ENCODE measurements around the gene CALML5. TPM values are rescaled to one million over a fixed set of nuclear protein-coding genes. Genes with fewer than 3 reads are reported as not detected.

Gene CALML5
- total RNA-seq, 1 experiment from 2014 or later, result not detected

GRCh38 chr10:5534880-5535856, 35.8 kb upstream of the CALML5 start:
- in situ Hi-C loops (cut with HindIII; ENCODE audit: low pct_unique_long_range_greater_than_20kb, low sequenced_read_pairs), result no loop called here
- DNase-seq (ENCODE audit: low read depth, low spot score), result no peak

- in situ Hi-C loops (cut with HindIII; ENCODE audit: low pct_unique_long_range_greater_than_20kb, low sequenced_read_pairs), result no loop called here
- DNase-seq (ENCODE audit: low read depth, low spot score), result no peak
Measured at GRCh38 chr10:5534051-5534821, 34.9 kb upstream of the CALML5 start.

DNA sequence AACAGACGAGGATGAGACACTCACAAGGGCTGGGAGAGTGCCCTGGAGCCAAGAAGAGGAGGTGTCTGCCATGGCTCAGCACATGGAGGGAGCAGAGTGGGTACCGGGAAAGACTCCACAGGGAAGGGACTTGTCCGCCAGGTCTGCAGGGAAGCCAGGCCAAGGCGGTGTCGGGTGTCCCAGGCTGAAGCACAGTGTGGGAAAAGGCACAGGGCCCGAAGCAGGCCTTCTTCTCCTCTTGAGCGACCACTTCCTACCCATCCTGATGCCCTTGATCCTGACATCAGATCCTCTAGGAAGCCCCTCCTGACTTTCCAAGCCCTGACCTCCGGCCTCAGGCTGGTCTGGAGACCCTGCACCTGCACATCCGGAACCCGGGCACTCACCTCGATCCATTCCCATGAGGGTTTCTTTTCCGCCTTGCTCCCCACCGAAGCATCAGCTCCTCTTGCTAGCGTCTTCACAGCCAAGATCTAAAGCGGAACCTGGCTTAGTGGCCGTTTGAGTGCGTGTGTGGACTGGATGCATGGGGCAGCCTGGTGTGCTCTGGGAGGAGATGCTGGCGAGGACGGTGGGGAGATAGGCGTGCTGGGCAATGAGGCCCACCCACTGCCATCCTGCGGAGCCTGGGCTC, 33.8 kb upstream of the CALML5 start:
- in situ Hi-C loops (cut with HindIII; ENCODE audit: low pct_unique_long_range_greater_than_20kb, low sequenced_read_pairs), result no loop called here

DNA sequence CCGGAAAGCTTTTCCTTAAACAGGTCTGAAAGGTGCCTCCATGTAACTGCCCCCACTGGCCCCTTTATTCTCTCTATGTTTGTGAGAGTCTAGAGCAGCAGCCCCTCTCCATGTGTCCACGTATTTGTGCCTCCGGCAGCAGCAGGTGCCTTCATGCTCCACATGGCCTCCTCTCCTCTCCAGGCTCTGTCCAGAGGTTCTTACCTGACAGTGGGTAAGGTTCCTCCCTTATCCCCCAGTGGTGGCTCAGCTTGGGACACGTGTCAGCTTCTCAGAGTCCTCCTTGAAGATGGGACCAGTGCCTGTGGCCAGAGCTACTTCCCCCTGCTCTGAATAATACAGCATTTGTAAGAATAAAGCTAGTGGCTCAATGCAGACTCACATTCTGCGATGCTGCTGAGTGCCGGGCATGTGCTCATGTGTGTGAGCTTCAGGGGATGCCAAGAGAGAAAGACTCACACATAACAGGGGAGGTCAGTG, 33.3 kb upstream of the CALML5 start:
- in situ Hi-C loops (cut with HindIII; ENCODE audit: low pct_unique_long_range_greater_than_20kb, low sequenced_read_pairs), result no loop called here
- DNase-seq (ENCODE audit: low read depth, low spot score), result no peak

More for the DNA sequence above, 33.8 kb upstream of the CALML5 start:
- DNase-seq (ENCODE audit: low read depth, low spot score), result no peak

- in situ Hi-C loops (cut with HindIII; ENCODE audit: low pct_unique_long_range_greater_than_20kb, low sequenced_read_pairs), result no loop called here
- DNase-seq (ENCODE audit: low read depth, low spot score), result no peak
Measured at GRCh38 chr10:5532307-5532605, 32.9 kb upstream of the CALML5 start.

DNA sequence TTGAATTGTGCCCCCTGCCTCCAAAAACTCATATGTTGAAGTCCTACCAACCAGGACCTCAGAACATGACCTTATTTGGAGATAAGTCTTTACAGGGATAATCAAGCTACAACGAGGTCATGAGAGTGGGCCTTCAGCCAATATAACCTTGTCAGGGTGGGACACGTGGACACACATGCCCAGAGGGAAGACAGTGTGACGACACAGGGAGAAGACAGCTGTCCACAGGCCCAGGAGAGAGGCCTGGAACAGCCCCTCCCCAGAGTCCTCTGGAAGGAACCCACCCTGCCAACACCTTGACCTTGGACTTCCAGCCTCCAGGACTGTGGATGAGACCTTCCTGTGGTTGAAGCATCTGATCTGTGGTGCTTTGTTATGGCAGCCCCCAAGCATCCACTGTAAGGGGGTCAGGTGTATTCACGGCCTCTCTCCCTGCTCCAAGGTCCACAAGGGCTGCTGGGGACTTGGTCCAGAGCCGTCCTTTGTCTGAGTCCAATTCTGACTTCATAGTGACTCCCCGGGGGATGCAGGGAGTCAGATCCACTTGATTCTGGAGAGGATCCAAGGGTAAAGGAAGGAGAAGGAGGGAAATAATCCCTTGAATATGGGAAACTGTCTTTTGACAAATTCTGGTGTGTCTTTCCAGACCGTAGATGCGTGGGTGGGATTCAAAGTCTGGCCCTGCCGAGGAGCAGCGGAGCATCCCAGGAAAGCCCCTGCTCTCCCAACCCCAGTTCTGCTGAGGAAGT, 32.4 kb upstream of the CALML5 start:
- no peak for DNase-seq (ENCODE audit: low read depth, low spot score)
- in situ Hi-C loops (cut with HindIII; ENCODE audit: low pct_unique_long_range_greater_than_20kb, low sequenced_read_pairs), result no loop called here

DNA sequence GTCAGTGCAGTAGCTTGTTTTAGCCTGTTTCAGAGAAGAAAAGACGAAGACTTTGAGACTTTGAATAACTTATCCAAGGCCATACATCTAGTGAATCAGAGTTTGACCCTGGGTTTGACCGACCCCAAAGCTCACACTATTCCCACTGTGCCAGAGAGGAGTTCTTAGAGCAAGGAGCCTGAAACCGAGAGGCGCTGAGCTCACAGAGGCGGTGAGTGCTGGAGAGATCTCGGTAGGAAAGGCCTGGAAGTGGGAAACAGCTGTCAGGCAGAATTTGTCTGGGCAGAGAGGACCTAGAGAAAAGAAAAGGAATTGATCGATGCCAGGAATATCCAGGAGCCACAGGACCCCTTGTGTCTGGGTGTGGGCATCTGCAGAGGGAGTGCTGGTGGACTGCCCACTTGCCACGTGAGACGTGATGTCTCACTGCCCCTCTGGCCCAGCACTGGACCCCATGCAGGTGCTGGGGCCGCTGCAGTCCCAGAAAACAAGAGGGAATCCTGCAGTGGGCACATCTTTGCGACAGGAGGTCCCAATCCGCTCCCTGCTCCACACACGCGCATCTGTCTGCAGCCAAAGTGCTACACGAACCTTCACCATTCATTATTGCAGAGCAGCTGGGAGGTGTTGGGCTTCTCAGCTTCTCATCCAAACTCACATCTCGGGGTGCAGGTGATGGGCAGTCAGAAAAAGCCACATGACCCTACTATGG, 31.6 kb upstream of the CALML5 start:
- no peak for DNase-seq (ENCODE audit: low read depth, low spot score)
- in situ Hi-C loops (cut with HindIII; ENCODE audit: low pct_unique_long_range_greater_than_20kb, low sequenced_read_pairs), result no loop called here

DNA sequence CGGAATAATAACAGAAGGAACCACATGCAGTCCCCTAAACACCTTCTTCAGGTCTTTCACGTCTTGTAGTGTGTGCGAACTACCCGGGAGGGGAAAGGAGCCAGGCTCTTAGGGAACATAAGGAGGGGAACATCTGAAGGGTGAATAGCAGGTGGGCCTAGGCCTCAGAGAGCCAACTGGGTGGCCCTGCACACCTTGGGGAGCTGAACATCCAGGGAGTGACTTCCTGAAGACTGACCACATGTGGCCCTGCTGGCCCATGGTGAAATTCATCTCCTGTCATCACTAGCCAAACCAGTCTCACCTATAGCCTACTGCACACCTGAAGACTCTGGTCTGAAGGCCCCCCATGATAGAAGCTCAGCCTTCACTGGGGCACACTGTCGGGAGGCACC, 31.0 kb upstream of the CALML5 start:
- no peak for DNase-seq (ENCODE audit: low read depth, low spot score)
- in situ Hi-C loops (cut with HindIII; ENCODE audit: low pct_unique_long_range_greater_than_20kb, low sequenced_read_pairs), result no loop called here

DNA sequence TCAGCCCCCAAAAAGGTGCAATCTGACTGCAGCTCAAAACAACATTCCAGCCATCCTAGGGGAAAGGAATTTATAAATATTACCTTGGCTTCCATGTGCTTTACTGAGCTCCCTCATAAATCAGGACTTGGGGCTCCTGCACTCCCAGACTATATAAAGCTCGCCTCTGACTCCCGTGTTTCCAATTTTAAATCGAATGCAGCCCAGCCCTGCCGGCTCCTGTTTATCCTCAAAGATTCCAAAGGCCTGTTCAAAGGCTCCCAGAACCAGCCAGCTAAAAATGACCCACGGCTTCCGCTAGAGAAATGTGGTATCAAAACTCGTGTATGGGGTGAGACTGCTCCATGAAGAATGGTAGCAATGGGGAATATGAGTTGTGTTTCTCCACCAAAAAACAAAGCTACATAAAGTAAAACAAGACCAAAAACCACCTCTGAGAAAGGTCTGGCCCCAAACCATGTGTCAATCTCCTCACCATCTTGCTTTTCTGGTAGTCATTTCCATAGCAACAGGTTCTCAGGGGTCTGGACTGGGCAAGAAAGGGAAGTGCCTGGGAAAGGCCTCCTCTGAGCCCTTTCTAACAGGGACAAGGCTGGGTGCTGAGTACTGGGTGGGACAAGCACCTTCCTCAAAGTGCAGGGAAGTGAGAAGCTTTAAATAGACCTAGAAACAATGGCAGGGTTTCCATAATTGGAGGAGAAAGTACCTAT, 30.5 kb upstream of the CALML5 start:
- in situ Hi-C loops (cut with HindIII; ENCODE audit: low pct_unique_long_range_greater_than_20kb, low sequenced_read_pairs), result no loop called here
- no peak for DNase-seq (ENCODE audit: low read depth, low spot score)

DNA sequence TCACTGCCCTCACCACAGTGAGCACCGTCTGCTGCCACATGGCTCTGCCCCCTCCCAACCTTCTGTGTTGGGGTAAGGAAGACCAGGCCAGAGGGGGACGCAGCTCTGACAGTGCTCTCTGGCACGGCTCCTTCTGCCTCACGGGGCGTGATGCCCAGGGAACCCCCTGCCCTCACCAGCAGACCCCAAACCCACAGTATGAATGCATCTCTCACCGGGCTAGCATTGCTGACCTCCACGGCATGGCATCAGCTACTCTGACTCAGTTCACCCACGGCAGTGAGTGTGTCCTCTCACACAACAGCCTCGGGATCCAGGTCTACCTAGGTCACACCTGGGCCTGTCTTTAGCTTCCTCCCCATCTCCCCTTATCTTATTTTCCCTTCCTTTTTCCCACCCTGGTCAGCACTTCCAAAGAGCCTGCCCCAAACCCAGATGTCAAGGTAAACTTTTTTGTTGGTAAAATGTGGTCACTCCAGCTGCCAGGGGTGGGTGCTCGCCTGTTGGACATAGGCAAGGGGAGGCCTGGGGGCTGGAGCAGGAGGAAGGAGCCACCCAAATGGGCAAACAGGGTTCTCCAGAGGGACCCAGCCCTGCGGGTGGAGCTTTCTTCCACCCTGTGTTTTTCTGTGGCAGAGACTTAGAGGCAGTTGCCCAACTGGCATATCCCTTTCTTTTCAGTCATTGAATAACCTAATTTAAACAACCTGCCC, 29.8 kb upstream of the CALML5 start:
- no peak for DNase-seq (ENCODE audit: low read depth, low spot score)

GRCh38 chr10:5527332-5528200, 28.2 kb upstream of the CALML5 start:
- in situ Hi-C loops (cut with HindIII; ENCODE audit: low pct_unique_long_range_greater_than_20kb, low sequenced_read_pairs), result no loop called here
- DNase-seq (ENCODE audit: low read depth, low spot score), result no peak

More for the DNA sequence above, 29.8 kb upstream of the CALML5 start:
- in situ Hi-C loops (cut with HindIII; ENCODE audit: low pct_unique_long_range_greater_than_20kb, low sequenced_read_pairs), result no loop called here

DNA sequence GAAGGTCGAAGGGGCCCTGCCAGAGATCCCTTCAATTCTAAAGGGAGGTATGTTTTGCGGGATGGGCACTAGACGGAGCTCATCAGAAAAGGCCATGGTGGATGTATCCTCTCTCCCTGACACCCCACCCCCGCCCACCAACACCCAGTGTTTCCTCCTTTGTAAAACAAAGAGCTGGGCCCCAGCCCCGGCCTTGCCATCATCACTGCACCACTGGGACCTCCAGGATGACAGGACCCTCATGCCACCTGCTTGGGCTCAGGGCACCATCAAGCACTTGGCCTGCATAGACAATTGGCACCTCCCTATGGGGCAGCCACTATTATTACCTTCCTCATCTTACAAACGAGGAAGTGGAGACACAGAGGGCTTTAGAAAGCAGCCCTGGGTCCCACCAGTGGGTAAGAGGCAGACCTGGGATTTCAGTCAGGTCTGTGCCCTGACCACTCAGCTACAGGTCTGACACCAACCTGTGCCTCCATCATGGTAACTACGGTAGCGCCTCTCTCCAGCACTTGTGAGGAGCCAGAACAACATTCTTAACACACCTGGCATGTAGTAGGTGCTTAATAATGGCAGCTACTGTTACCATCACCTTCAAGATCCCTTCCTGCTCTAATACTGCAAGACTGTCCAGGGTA, 27.4 kb upstream of the CALML5 start:
- in situ Hi-C loops (cut with HindIII; ENCODE audit: low pct_unique_long_range_greater_than_20kb, low sequenced_read_pairs), result no loop called here
- no peak for DNase-seq (ENCODE audit: low read depth, low spot score)

DNA sequence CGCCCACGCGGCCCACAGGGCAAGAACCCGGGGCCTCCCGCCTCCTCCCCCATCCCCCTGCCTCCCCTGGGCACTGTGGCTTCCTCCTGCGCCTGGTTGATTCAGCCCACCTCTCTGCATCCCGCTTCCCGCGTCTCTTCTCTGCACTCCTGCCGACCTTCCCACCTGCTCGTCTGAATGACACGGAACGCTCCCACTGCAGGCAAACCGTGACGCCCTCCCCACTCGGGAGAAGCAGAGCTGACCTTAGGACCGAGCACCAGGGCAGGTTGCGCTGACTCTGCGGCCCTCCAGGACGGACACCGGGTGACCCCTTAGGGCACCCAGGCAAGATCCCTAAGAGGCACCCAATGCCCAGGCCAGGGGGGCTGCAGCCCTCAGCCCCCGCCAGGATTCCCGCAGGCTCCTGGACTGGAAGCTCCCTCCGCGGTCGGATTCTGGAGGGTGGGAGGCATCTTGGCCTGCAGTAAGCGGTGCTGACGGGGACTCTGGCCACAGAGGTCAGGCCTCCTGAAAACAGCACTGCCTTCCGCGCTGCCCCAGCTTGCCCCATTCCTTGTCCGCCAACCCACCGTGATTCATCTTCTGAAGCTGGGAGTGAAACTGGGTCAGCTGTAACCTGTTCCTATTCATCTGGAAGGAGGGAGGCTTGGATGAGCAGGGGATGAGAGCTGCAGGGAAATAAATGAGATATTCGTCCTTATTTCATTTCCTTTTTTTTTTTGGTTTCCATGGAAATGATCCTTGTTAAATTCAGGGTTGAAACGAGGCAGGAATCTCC, 26.4 kb upstream of the CALML5 start:
- DNase-seq (ENCODE audit: low read depth, low spot score), result no peak
- in situ Hi-C loops (cut with HindIII; ENCODE audit: low pct_unique_long_range_greater_than_20kb, low sequenced_read_pairs), result no loop called here

All from SK-MEL-5 (cell line).